ENCODE results near the gene DCN. TPM values are rescaled to one million over a fixed set of nuclear protein-coding genes. Genes with fewer than 3 reads are reported as not detected.

The DCN gene, protein sequence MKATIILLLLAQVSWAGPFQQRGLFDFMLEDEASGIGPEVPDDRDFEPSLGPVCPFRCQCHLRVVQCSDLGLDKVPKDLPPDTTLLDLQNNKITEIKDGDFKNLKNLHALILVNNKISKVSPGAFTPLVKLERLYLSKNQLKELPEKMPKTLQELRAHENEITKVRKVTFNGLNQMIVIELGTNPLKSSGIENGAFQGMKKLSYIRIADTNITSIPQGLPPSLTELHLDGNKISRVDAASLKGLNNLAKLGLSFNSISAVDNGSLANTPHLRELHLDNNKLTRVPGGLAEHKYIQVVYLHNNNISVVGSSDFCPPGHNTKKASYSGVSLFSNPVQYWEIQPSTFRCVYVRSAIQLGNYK
- not detected for total RNA-seq
- polyA plus RNA-seq: not detected
- total RNA-seq: 0 to 0.08 (median 0) reads per million in 6 experiments

DNA sequence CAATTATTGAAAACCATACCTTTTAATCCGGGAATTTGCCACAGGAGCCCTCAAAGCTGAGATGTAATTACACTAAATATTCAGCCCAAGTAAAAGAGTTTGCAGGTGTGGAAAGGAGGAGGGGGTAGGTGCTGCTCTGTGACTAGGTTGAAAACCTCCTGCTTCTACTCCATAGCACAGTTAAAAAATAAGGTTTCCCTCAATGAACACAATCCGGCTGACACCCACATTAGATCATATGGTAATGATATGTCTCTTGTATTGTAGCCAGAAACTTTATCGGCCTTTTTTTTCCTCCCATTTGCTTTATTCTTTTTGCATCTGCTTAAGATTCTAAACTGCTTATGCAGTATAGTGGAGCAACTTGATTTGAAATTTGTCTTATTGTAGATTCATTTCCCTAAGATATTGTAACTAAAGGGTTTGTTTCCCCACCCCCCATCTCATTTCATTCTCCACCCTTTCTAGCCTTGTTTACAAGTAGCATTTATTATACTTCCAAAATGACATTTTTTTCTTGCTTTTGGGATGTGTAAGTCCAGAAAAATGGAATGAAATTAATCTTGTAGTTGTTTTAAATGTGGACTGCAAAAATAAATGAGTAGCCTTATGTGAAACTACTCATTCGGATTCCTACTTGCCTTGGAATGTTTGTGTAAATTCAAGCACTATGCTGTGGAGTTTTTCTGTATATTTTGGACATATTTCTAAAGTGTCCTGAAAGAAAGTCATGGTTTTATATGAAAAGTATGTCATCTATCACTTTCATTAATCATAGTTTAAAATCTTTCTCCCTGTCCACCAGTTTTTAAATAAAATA is at the start of gene DCN:
Gene DCN, minus strand, starts transcription at position 182 of the 820 bp plus-strand sequence. CDS start 4,265 bp downstream, outside the sequence.
- Mint-ChIP-seq H3K4me3 (no peak within 1 kb of the TSS), H3K27ac (no peak within 1 kb of the TSS), H3K9me3 (no peaks in the 10 kb centered on the region), H3K27me3 (peaks cover 0 to 7% (median 0%) of the 10 kb centered on the region in 5 donors), H3K4me1 (peaks cover 0 to 2% (median 0%) of the 10 kb centered on the region in 4 donors), H3K36me3 (no peaks in the 10 kb centered on the region)
- ATAC-seq (no peak), DNase-seq (no peak)
- POLR2A ChIA-PET: no interaction called here

GRCh38 chr12:91230841-91231240 is 48.2 kb upstream of the DCN start:
- no peak for ATAC-seq
- DNase-seq: no peak
- Mint-ChIP-seq H3K4me1 (no peaks in the 10 kb centered on the region), H3K4me3 (no peak overlapping the region), H3K27ac (no peak overlapping the region), H3K27me3 (peaks cover 0 to 14% (median 5%) of the 10 kb centered on the region in 5 donors), H3K9me3 (peaks cover 0 to 3% (median 0%) of the 10 kb centered on the region in 9 donors), H3K36me3 (no peaks in the 10 kb centered on the region)
- POLR2A ChIA-PET: no interaction called here

GRCh38 chr12:91226951-91227350 is 44.3 kb upstream of the DCN start:
- peaks cover 2 to 31% (median 9%) of the 10 kb centered on the region in 5 donors for H3K27me3 Mint-ChIP-seq
- no peaks in the 10 kb centered on the region for H3K36me3 Mint-ChIP-seq
- H3K4me1 Mint-ChIP-seq: no peaks in the 10 kb centered on the region
- H3K27ac Mint-ChIP-seq: no peak overlapping the region
- H3K4me3 Mint-ChIP-seq: no peak overlapping the region
- DNase-seq (no peak), ATAC-seq (no peak)
- no peaks in the 10 kb centered on the region for H3K9me3 Mint-ChIP-seq
- POLR2A ChIA-PET: no interaction called here

DNA sequence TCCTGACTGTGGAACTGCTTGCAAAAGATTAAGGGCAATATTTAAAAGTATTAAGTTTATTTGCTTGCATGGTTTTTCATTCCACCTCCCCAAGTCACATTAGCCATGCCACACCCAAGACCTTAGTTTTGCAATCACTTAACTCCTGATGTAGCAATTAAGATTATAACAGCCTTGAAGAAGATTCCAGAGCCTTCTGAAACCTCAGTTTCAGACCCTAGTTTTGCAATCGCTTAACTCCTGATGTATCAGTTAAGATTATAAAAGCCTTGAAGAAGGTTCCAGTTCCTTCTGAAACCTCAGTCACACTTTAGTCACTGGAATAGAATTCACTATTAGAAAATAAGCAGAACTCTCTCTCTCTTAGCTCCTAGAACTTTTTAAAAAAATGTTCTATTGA is 42.7 kb upstream of the DCN start:
- POLR2A ChIA-PET: no interaction called here
- no peak overlapping the region for H3K4me3 Mint-ChIP-seq
- no peaks in the 10 kb centered on the region for H3K9me3 Mint-ChIP-seq

DNA sequence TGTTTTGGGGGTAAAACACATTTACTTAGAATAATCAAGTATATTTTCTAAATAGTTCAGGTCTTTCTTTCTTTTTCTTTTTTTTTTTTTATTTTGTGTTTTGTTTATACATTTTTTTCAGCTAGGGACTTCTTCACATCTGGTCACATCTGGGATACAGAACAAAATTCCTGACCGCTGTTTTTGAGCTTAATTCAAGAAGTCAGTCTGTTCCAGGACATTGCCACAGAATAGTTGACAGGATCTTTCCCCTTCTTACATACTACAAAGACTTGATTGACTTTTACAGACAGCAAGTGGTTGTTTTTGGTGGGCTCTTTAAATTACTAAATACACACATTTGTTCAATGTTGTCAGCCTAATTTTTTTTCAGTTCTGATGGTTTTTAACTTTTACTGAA is 41.8 kb upstream of the DCN start:
- H3K27ac Mint-ChIP-seq: no peak overlapping the region
- no peaks in the 10 kb centered on the region for H3K4me1 Mint-ChIP-seq
- H3K4me3 Mint-ChIP-seq: no peak overlapping the region
- ATAC-seq (no peak), DNase-seq (no peak)
- peaks cover 6 to 30% (median 10%) of the 10 kb centered on the region in 5 donors for H3K27me3 Mint-ChIP-seq
- H3K9me3 Mint-ChIP-seq: no peaks in the 10 kb centered on the region
- H3K36me3 Mint-ChIP-seq: no peaks in the 10 kb centered on the region
- POLR2A ChIA-PET: no interaction called here

More for the DNA sequence above, 42.7 kb upstream of the DCN start:
- peaks cover 2 to 31% (median 10%) of the 10 kb centered on the region in 5 donors for H3K27me3 Mint-ChIP-seq
- DNase-seq: no peak
- no peak overlapping the region for H3K27ac Mint-ChIP-seq
- H3K4me1 Mint-ChIP-seq: no peaks in the 10 kb centered on the region
- ATAC-seq: no peak
- no peaks in the 10 kb centered on the region for H3K36me3 Mint-ChIP-seq

- Mint-ChIP-seq H3K4me3 (no peak overlapping the region), H3K27me3 (peaks cover 5 to 21% (median 6%) of the 10 kb centered on the region in 5 donors), H3K4me1 (no peaks in the 10 kb centered on the region), H3K36me3 (no peaks in the 10 kb centered on the region), H3K27ac (no peak overlapping the region), H3K9me3 (peaks cover 0 to 4% (median 0%) of the 10 kb centered on the region in 9 donors)
- POLR2A ChIA-PET: no interaction called here
- ATAC-seq: no peak
- DNase-seq: no peak
Observed at GRCh38 chr12:91222746-91223145, 40.1 kb upstream of the DCN start.

DNA sequence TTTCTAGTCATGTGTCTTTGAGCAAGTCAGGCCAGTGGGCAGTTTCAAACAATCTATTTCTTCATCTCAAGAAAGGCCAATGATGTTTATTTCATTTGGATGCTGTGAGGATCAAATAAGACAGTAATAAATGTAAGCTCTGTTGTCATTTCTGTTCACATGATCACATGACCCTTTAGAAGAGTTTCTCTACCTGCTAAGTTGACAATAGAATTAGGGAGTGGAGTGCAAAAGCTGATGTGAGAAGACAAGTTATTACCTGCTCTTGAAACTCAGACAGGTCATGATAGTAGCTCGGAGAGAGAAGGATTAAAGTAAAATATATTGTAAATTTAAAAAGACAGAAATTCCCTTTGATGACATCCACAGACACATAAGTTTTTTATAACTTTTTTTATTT is 37.3 kb upstream of the DCN start:
- no peak for DNase-seq
- Mint-ChIP-seq H3K9me3 (peaks cover 0 to 4% (median 0%) of the 10 kb centered on the region in 9 donors), H3K27me3 (peaks cover 2 to 11% (median 3%) of the 10 kb centered on the region in 5 donors), H3K4me3 (no peak overlapping the region), H3K4me1 (no peaks in the 10 kb centered on the region), H3K27ac (no peak overlapping the region), H3K36me3 (no peaks in the 10 kb centered on the region)
- ATAC-seq: no peak
- POLR2A ChIA-PET: no interaction called here

- no peak for ATAC-seq
- Mint-ChIP-seq H3K36me3 (no peaks in the 10 kb centered on the region), H3K27me3 (peaks cover 2 to 11% (median 3%) of the 10 kb centered on the region in 5 donors), H3K4me3 (no peak overlapping the region), H3K4me1 (no peaks in the 10 kb centered on the region), H3K27ac (no peak overlapping the region), H3K9me3 (peaks cover 0 to 4% (median 0%) of the 10 kb centered on the region in 9 donors)
- no peak for DNase-seq
- POLR2A ChIA-PET: no interaction called here
Observed at GRCh38 chr12:91219511-91219910, 36.9 kb upstream of the DCN start.

DNA sequence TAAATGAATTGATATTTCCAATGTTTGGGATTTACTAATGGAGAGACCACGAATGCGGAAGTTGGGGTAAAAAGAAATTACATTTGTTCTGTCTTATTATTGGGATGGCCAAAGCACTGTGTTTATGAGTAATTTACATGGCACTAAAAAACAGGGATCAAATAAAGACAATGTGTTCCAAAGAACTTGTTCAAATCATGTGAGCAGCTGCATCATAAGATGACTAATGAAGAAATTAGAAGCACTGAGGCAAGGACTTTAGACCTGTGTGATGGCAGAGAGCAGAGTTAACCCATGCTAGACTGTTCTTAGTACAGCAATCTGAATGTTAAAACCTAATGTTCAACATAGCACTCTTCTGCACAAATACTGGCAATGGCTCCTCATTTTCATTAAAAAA is 34.3 kb upstream of the DCN start:
- Mint-ChIP-seq H3K4me1 (no peaks in the 10 kb centered on the region), H3K9me3 (peaks cover 0 to 6% (median 0%) of the 10 kb centered on the region in 9 donors), H3K4me3 (no peak overlapping the region), H3K27ac (no peak overlapping the region), H3K27me3 (peaks cover 0 to 3% (median 2%) of the 10 kb centered on the region in 5 donors), H3K36me3 (no peaks in the 10 kb centered on the region)
- ATAC-seq: no peak
- DNase-seq: no peak
- POLR2A ChIA-PET: no interaction called here

GRCh38 chr12:91215940-91216454 is 33.4 kb upstream of the DCN start:
- POLR2A ChIA-PET: no interaction called here
- Mint-ChIP-seq H3K27ac (no peak overlapping the region), H3K27me3 (peaks cover 0 to 3% (median 0%) of the 10 kb centered on the region in 5 donors), H3K4me1 (no peaks in the 10 kb centered on the region), H3K36me3 (no peaks in the 10 kb centered on the region), H3K9me3 (peaks cover 0 to 6% (median 0%) of the 10 kb centered on the region in 9 donors), H3K4me3 (no peak overlapping the region)
- no peak for ATAC-seq
- no peak for DNase-seq

GRCh38 chr12:91211866-91212265 is 29.2 kb upstream of the DCN start:
- Mint-ChIP-seq H3K4me3 (no peak overlapping the region), H3K36me3 (no peaks in the 10 kb centered on the region), H3K27ac (no peak overlapping the region), H3K9me3 (peaks cover 0 to 8% (median 4%) of the 10 kb centered on the region in 9 donors), H3K27me3 (peaks cover 0 to 5% (median 0%) of the 10 kb centered on the region in 5 donors), H3K4me1 (no peaks in the 10 kb centered on the region)
- ATAC-seq (no peak), DNase-seq (no peak)
- POLR2A ChIA-PET: no interaction called here

GRCh38 chr12:91210618-91211017 is 28.0 kb upstream of the DCN start:
- H3K27me3 Mint-ChIP-seq: peaks cover 0 to 5% (median 0%) of the 10 kb centered on the region in 5 donors
- H3K9me3 Mint-ChIP-seq: peaks cover 0 to 8% (median 4%) of the 10 kb centered on the region in 9 donors
- no peak for ATAC-seq
- no peaks in the 10 kb centered on the region for H3K4me1 Mint-ChIP-seq
- no peak for DNase-seq
- H3K36me3 Mint-ChIP-seq: no peaks in the 10 kb centered on the region
- no peak overlapping the region for H3K4me3 Mint-ChIP-seq
- H3K27ac Mint-ChIP-seq: no peak overlapping the region
- POLR2A ChIA-PET: no interaction called here

GRCh38 chr12:91210144-91210543 is 27.5 kb upstream of the DCN start:
- Mint-ChIP-seq H3K4me1 (no peaks in the 10 kb centered on the region), H3K36me3 (no peaks in the 10 kb centered on the region), H3K27me3 (peaks cover 0 to 5% (median 0%) of the 10 kb centered on the region in 5 donors), H3K27ac (no peak overlapping the region), H3K9me3 (peaks cover 0 to 8% (median 4%) of the 10 kb centered on the region in 9 donors), H3K4me3 (no peak overlapping the region)
- POLR2A ChIA-PET: no interaction called here
- ATAC-seq (no peak), DNase-seq (no peak)
